OCI-LY3 (cell line): Measurements from ENCODE around the gene SDK1.

Experiments
- EZH2phosphoT487 ChIP-seq: fragments of 200-600 bp; shearing (Covaris generic); IDR thresholded peaks from 2 replicates; pipeline ENCODE4 v1.6.1; 2018; ENCODE audit warnings: antibody characterized with exemption, mixed run types, low read depth
- TF ChIP-seq, protein P1 (sequence below): fragments of 200-600, 300-600 bp; sonication (generic); IDR thresholded peaks from 2 replicates; pipeline ENCODE4 v1.5.1; 2014; ENCODE audit warnings: antibody characterized with exemption, low read length, low read depth

DNA sequence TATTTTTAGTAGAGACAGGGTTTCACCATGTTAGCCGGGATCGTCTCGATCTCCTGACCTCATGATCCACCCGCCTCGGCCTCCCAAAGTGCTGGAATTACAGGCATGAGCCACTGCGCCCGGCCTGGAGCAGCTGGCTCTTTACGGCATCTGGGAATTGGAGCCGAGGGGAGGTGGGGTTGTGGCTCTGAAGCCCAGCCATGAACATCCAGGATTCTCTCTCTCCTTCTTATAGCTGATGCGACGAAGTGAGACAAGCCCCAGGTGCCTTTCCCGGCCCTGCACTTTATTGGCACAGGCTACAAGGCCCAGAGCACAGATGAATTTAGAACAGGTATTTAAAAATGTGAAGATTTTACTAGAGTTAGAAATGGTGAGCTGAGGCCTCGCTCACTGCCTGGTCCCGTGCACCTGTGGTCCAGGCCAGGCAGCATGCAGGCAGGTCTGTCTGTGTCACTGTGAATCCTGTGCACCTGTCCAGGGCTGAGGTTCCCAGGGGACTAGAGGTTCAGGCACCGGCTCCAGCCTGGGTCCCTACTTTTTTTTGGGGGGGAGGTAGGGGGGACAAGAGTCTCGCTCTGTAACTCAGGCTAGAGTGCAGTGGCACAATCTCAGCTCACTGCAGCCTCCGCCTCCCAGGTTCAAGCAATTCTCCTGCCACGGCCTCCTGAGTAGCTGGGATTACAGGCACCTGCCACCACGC lies 1001.3 kb downstream of the SDK1 start:
- TF ChIP-seq, protein P1, sequence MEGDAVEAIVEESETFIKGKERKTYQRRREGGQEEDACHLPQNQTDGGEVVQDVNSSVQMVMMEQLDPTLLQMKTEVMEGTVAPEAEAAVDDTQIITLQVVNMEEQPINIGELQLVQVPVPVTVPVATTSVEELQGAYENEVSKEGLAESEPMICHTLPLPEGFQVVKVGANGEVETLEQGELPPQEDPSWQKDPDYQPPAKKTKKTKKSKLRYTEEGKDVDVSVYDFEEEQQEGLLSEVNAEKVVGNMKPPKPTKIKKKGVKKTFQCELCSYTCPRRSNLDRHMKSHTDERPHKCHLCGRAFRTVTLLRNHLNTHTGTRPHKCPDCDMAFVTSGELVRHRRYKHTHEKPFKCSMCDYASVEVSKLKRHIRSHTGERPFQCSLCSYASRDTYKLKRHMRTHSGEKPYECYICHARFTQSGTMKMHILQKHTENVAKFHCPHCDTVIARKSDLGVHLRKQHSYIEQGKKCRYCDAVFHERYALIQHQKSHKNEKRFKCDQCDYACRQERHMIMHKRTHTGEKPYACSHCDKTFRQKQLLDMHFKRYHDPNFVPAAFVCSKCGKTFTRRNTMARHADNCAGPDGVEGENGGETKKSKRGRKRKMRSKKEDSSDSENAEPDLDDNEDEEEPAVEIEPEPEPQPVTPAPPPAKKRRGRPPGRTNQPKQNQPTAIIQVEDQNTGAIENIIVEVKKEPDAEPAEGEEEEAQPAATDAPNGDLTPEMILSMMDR = no peak
- no peak for TF ChIP-seq EZH2phosphoT487
